SHP77 (cell line): ENCODE results near the gene ZNF618.

Source experiments
- DNase-seq, 2 experiments: peaks; one replicate each; lab custom pipeline; 2025; lab: John Stamatoyannopoulos, UW

ZNF618 gene

DNA sequence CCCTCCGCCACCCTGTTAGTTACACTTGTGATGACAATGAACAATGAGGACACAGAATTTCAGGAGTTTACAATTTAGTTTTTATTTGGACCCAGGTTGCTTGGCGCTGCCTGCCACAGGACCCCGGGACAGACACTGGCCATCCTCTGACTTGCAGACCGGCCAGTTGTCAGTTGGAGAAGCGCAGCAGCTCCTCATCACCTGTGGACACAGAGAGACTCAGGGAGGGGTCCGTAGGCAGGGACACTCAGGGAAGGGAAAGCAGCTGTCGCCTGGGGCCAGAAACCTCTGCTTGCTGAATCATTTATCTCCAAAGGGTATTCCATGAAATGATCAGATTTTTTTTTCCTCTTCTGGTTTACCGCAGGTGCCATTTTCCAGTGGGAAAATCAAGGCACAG lies 184.0 kb downstream of the ZNF618 start:
- no peak for DNase-seq

DNA sequence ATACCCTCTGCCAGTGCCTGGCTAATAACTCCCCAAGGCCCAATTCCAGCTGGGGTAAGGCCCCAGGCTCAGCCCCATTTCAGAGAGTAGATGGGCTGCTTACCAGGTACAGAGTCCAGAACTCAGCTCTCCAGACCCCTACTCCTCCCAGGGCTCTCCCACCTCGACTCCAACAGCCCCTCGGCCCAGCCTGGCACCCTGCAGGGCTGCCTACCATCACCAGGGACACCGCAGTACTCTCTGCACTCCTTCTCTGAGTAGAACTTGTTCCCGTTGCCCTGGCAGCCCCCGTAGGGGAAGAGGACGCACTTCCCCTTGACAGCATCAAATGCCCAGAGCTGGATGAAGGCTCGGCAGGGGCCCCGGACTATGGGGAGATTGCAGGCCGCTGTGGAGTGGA lies 184.6 kb downstream of the ZNF618 start:
- DNase-seq, result no peak

DNA sequence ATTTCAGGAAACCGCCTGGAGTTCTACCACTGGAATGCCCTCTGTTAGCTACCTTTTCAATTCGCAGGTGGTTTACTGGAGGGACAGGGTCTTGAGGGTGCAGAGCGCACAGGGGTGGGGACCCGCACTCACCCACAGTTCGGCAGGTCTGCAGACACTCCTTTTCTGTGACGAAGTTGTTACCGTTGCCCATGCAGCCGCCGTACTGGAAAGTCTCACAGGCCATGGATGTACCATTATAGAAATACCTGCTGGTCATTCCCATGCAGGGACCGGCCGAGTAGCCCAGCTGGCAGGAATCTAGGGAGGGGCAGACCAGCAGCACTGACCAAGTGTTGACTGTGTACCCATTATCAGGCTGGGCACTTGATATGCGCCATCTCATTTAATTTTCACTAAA lies 185.2 kb downstream of the ZNF618 start:
- DNase-seq, result no peak

DNA sequence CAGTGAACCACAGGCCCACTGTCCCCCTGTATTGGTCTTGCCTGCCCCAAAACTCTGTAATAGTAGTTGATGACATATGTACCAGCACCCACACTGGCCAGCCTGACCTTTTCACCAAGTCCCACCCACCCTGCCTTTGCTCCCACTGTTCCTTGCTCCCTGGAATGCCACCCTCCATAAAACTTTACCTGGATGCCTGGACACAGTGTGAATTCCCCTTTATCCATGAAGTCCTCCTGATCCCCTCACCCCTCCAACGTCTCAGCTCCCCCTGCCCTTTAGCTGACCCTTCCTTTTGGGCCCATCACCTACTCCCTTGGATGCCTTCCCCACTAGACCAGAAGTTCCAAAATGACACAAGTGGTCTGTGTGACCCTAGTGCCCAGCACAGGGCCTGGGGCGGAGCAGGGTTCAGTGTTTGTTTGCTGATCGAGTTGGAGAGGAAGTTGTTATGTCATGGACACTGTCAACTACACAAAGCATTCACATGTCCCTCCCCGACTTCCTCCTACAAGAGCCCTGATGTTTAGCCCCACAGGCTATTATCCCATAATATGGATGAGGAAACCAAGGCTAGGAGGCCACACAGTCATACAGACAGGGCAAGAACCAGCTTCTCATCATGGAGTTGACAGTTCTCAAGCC lies 185.8 kb downstream of the ZNF618 start:
- DNase-seq, result no peak

DNA sequence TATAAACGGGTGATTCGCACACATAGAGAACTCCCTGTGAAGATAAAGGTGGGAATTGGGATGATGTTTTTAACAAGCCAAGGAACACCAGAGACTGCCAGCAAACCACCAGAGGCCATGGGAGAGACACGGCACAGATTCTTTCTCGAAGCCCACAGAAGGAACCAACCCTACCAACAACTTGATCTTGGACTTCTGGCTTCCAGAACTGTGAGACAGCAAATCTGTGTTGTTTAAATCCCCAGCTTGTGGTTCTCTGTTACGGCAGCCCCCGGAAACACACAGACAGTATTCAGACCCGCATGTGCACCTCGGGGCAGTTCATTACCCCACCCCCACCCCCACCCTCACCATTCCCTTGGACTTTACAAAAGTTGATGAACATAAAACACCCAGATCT lies 189.2 kb downstream of the ZNF618 start:
- DNase-seq, result no peak

DNA sequence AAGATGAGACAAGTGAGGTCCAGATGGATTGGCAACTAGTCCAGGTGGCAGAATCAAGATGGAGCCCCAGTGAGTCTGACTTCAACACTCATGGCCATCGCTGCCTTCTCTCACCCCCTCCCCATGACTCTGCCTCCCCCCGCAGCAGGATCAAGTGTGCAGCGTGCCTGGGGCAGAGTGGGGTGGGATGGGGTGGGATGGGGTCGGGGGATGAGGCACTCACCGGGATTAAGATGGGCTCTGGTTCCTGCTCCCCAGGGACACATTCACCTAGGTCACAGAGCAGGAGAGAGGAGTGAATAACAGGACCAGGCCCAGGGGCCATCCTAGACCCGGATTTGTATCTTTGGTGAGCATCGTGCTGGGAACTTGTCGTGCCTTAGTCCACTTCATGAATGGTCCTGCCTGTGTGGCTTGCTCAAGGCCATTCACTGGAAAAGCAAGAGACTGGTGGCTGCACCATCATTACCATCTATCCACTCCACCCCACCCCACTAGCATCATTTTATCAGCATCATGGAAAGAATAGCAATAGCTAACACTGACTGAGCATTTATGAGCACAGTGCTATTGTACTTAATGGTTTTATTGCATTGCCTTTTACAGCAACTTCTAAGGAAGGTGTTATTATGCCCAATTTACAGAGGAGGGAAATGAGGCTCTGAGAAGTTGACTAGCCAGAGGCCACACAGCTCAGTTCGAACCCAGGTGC lies 193.5 kb downstream of the ZNF618 start:
- no peak for DNase-seq

DNA sequence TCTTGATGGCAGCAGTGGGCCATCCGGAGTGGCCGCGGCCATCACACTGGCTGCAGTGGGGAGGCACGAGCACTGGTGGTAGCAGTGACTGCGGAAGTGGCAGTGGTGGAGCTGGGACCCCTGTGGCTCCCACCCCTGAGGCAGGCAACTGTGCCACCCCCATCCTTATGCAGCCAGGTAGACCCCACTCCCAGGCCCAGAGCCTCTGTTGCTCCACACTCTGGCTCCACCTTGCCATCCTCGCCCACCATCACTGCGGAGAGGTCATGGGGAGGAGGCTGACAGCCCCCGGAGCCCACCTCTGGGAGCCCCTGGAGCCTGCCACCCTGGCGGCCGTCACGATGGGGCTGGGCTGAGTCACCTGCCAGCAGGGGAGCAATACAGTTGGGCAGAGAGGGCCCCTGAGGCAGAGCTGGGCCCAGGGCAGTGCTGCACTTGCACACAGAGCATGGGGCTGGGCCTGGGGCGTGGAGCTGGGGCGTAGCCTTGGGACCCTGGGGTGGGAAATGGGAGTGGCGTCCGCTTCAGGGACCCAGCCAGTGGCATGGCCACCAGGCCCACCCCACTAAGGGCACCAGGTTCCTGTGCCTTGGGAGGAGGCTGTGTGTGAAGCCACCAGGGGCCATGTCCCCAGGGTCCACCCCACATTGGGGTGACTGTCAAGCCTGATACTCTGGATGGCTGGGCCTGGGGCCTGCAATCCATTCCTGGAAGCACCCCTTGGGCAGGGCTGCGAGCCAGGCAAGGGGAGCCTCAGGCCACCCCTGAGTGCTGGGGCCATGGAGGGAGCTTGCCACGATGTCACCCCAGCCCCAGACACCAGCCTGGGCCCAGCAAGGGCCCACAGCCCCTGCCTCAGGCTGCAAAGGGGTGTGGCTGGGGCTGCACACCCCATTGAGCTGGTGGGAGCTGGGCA lies 194.3 kb downstream of the ZNF618 start:
- no peak for DNase-seq

DNA sequence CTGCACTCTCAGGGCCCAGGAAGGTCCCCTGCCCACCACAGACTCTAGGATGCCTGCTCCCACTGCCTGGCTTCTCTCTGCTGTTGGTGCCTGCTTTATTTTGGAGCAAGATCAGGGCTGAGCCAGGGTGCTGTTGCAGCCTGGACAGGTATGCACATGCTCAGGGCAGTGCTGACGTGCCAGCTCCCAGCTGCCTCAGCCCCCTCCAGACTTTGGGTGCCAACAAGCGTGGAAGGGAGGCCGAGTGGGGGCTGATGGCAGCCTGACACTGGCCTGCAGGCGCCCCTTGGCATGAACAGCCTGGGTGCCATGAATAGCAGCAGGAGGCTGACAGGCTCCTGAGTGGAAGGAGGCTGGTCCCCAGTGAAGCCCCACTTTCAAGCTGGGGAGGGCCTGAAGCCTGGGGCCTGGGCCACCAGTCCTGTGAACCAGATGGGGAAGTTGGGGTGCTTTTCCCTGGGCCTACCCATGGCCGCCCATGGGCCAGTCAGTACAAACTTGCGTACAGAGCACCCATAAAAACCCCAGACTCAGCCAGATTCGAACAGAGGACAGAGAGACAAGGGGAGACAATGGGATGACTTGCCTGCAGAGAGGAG lies 195.2 kb downstream of the ZNF618 start:
- no peak for DNase-seq

GRCh38 chr9:114072184-114073140 lies 196.4 kb downstream of the ZNF618 start:
- peak; percentile 29 to 40 for DNase-seq

- no peak for DNase-seq
These were observed 199.5 kb downstream of the ZNF618 start for GRCh38 chr9:114075602-114076001.

- DNase-seq, result no peak
These were observed 200.4 kb downstream of the ZNF618 start for GRCh38 chr9:114076237-114077161.

DNA sequence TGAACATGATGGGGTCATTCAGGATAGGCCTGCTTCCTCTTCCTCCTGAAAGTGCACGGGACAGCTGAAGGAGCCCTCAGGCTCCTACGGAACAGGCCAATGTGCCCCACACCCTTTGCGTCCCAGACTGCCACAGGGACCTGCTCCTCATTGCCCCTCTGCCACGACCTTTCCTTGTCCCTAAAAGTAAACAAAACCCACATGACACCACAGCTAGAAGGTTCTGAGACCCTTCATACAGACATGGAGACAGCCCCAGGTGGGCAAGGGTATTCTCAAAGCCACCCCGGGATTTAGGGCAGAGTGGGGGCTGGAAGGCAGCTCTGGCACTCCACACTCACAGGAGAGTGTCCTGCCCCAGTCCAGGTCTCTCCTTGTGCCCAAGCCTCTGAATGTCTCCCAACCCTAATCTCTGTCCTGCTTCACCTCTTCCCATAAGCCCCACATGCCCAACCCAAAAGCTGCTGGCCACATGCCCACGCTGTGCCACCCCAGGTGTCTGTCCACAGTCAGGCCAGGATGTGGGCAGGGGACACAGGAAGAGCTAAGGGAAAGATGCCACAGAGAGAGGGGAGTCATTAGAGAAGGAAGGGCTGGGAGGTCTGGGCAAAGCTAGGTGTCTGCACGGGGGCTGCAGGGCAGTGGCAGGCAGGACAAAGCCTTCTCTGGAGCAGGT lies 201.2 kb downstream of the ZNF618 start:
- DNase-seq, result no peak

DNA sequence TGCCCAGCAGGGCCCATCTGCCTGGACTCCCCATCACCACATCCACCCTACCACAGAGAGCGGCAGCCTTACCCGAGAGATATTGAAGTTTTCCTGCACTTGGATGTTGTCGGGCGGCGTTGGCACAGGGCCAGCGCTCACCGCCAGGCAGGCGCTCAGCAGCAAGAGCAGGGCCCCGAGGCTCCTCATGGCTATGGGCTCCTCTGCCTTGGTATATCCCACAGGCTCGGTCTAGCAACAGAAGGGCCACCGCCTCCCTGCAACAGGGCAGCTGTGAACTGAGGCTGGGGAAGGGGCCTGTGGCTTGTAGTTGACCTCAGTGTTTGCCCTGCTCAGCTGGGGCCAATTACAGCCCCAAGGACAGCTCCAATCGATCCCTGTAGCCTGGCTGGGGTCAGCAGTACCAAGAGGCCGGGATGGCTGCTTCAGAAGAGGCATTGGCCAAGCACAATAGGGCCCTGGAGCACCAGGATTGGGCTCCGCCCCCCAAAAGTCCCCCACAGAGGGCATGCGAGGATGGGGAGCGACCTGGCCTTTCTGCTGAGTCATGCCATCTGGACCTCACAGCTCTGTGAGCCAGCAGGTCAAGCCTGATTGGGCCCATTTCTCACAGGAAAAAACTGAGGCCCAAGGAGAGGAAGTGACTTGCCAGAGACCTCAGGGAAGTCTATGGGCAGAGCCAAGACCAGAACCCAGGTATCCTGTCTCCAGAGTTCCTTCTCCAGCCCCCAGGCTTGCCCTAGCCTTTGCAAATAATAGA lies 202.1 kb downstream of the ZNF618 start, which contains the start of gene AMBP:
AMBP (minus strand) TSS at position 280 of the 760 bp plus-strand sequence; CDS start at position 189, 91 bp downstream.
- peak in 1 of 2 experiments; percentile 26 for DNase-seq

DNA sequence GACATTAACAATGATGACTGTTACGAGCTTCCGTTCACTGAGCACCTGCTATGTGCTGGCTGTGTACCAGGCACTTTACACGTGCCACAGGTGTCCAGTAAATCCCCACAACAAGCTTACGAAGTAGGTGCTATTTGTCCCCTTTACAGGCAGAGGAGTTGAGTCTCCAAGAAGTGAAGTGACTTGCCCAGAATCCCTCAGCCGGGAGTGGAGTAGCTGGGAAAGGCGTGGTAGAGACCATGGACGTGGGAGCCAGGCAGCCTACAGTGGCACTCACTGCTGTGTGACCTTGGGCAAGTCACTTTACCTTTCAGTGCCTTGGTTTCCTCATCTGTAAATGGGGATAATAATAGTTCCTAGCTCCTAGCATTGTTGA lies 202.7 kb downstream of the ZNF618 start:
- no peak for DNase-seq

- DNase-seq, result no peak
These were observed 204.2 kb downstream of the ZNF618 start for GRCh38 chr9:114080195-114080772.

- DNase-seq, result no peak
These were observed 204.8 kb downstream of the ZNF618 start for GRCh38 chr9:114080773-114081440.

GRCh38 chr9:114081441-114082016 lies 205.4 kb downstream of the ZNF618 start:
- no peak for DNase-seq
